HG03064 (cell line): ENCODE data around the gene PFN1.

Source experiments
- ATAC-seq: cut with Tn5 transposase; IDR thresholded peaks from one replicate; pipeline ENCODE4 v1.9.1; 2021; ENCODE audit warnings: low read depth; ENCODE audit not compliant: unreplicated experiment

PFN1 gene

GRCh38 chr17:4946312-4946976, 1.9 kb downstream of the PFN1 start:
- no peak for ATAC-seq

- ATAC-seq = no peak
These were observed 2.4 kb downstream of the PFN1 start for GRCh38 chr17:4945944-4946280.

GRCh38 chr17:4945176-4945943, 3.0 kb downstream of the PFN1 start:
- ATAC-seq = no peak

- no peak for ATAC-seq
These were observed 3.7 kb downstream of the PFN1 start for GRCh38 chr17:4944554-4945175.

- no peak for ATAC-seq
These were observed 4.2 kb downstream of the PFN1 start for GRCh38 chr17:4944163-4944553.

GRCh38 chr17:4942760-4943508, 5.4 kb downstream of the PFN1 start:
- ATAC-seq = no peak

- ATAC-seq = no peak
These were observed 7.1 kb downstream of the PFN1 start for GRCh38 chr17:4941319-4941610.

GRCh38 chr17:4940555-4941318, 7.6 kb downstream of the PFN1 start:
- ATAC-seq = no peak

- ATAC-seq = peak; percentile 56
These were observed 8.4 kb downstream of the PFN1 start, which contains the start of the genes RNF167 and SLC25A11 for GRCh38 chr17:4939796-4940554. Gene RNF167 (plus strand): TSS chr17:4940268. CDS start chr17:4940910, 642 bp downstream. Gene SLC25A11 (minus strand): TSS chr17:4940046. CDS start chr17:4939910, 136 bp downstream.

- ATAC-seq = no peak
These were observed 8.9 kb downstream of the PFN1 start for GRCh38 chr17:4939546-4939795.

- ATAC-seq = no peak
These were observed 9.4 kb downstream of the PFN1 start for GRCh38 chr17:4938688-4939545.

GRCh38 chr17:4938069-4938491, 10.2 kb downstream of the PFN1 start:
- no peak for ATAC-seq

GRCh38 chr17:4937553-4937952, 10.8 kb downstream of the PFN1 start:
- ATAC-seq = no peak

- no peak for ATAC-seq
These were observed 11.9 kb downstream of the PFN1 start for GRCh38 chr17:4936436-4936835.

- no peak for ATAC-seq
These were observed 12.7 kb downstream of the PFN1 start for GRCh38 chr17:4935650-4936049.

- no peak for ATAC-seq
These were observed 14.0 kb downstream of the PFN1 start for GRCh38 chr17:4934173-4934979.

- ATAC-seq = no peak
These were observed 14.7 kb downstream of the PFN1 start for GRCh38 chr17:4933646-4934045.

GRCh38 chr17:4932756-4933155, 15.6 kb downstream of the PFN1 start:
- ATAC-seq = no peak
